ENCODE measurements around the gene SORCS3.

DNA sequence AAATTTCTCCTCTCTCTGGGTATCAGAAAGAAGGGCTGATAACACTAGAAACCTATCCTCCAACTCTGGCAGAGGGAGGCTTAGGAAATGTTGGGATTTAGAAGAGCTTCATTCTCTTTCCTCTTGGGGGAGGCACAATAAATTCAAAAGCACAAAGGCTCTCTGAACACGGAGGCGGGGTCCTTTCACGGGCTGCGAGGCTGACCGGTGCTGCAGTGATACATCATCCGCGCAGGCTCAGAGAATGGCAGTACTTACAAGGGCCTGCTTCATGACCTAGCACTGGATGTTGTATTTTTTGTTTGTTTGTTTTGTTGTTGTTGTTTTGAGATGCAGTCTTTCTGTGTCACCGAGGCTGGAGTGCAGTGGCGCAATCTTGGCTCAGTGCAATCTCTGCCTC is 306.2 kb downstream of the SORCS3 start:
- TF ChIP-seq EZH2phosphoT487 (IDR thresholded peaks at IDR 0.05; ENCODE audit: insufficient read depth, low read depth) (no peak), EZH2 (IDR thresholded peaks at IDR 0.05; ENCODE audit: insufficient read depth, poor library complexity, severe bottlenecking) (no peak)
